HG03066 (cell line): ENCODE measurements around the gene HDAC4.

Source experiments
- ATAC-seq: cut with Tn5 transposase; IDR thresholded peaks from one replicate; pipeline ENCODE4 v1.9.1; 2021; ENCODE audit warnings: low read depth; ENCODE audit not compliant: unreplicated experiment

HDAC4 gene

GRCh38 chr2:239386001-239386670, 14.7 kb downstream of the HDAC4 start:
- ATAC-seq, result no peak

- no peak for ATAC-seq
Measured at GRCh38 chr2:239385096-239386000, 15.5 kb downstream of the HDAC4 start.

- no peak for ATAC-seq
Measured at GRCh38 chr2:239383759-239384156, 17.1 kb downstream of the HDAC4 start.

- no peak for ATAC-seq
Measured at GRCh38 chr2:239383036-239383758, 17.6 kb downstream of the HDAC4 start.

- ATAC-seq, result no peak
Measured at GRCh38 chr2:239382384-239382880, 18.4 kb downstream of the HDAC4 start.

GRCh38 chr2:239381709-239382134, 19.1 kb downstream of the HDAC4 start:
- peak; percentile 60 for ATAC-seq

- peak; percentile 34 for ATAC-seq
Measured at GRCh38 chr2:239380831-239381708, 19.8 kb downstream of the HDAC4 start.

GRCh38 chr2:239379641-239380170, 21.1 kb downstream of the HDAC4 start:
- ATAC-seq, result no peak

GRCh38 chr2:239378918-239379640, 21.7 kb downstream of the HDAC4 start:
- ATAC-seq, result no peak

GRCh38 chr2:239378021-239378917, 22.6 kb downstream of the HDAC4 start:
- no peak for ATAC-seq

- no peak for ATAC-seq
Measured at GRCh38 chr2:239377591-239377990, 23.2 kb downstream of the HDAC4 start.

- ATAC-seq, result no peak
Measured at GRCh38 chr2:239376942-239377531, 23.8 kb downstream of the HDAC4 start.

GRCh38 chr2:239376351-239376750, 24.5 kb downstream of the HDAC4 start:
- ATAC-seq, result no peak

GRCh38 chr2:239375278-239376061, 25.4 kb downstream of the HDAC4 start:
- ATAC-seq, result no peak

GRCh38 chr2:239374896-239375277, 25.9 kb downstream of the HDAC4 start:
- no peak for ATAC-seq

- ATAC-seq, result no peak
Measured at GRCh38 chr2:239372835-239373234, 28.0 kb downstream of the HDAC4 start.
